Mesodermal cell (in vitro differentiated cells): ENCODE results near the gene CEACAM16.
A peak's percentile ranks its signal among the peaks of the same experiment; 100 is the strongest.
"Not testable (repeated sequence)": the region's sequence is repeated elsewhere in the genome, so short reads cannot be mapped to it uniquely, and the experiment has no call there.

Experiments
- H3K27ac ChIP-seq: 2 replicates; pipeline ENCODE4 v1.7.0; 2013; ENCODE audit warnings: mild to moderate bottlenecking, low read depth, low read length, moderate library complexity; ENCODE audit not compliant: severe bottlenecking
- H3K36me3 ChIP-seq: 2 replicates; pipeline ENCODE4 v1.7.1; 2013; ENCODE audit warnings: mild to moderate bottlenecking, low read length, moderate library complexity; ENCODE audit not compliant: control insufficient read depth, insufficient read depth
- H3K4me1 ChIP-seq: one replicate; pipeline ENCODE4 v1.7.1; 2013; ENCODE audit warnings: mild to moderate bottlenecking, low read length; ENCODE audit not compliant: insufficient read depth, control insufficient read depth, poor library complexity, severe bottlenecking
- H3K4me3 ChIP-seq: 2 replicates; pipeline ENCODE4 v1.7.0; 2013; ENCODE audit warnings: low read length, control low read depth, mild to moderate bottlenecking; ENCODE audit not compliant: insufficient read depth, poor library complexity, severe bottlenecking; ENCODE audit errors: extremely low read depth
- H3K9me3 ChIP-seq: 2 replicates; pipeline ENCODE4 v1.7.1; 2013; ENCODE audit warnings: mild to moderate bottlenecking, low read length, moderate library complexity; ENCODE audit not compliant: control insufficient read depth
- WGBS, 2 experiments: methylation state at CpG; one replicate each; pipeline ENCODE4 v1.1.5; 2013; ENCODE audit warnings: missing lambda C conversion rate in 2 of 2; ENCODE audit not compliant: insufficient coverage in 2 of 2; 5-methylcytosine and 5-hydroxymethylcytosine counted together

CEACAM16 gene

GRCh38 chr19:44718441-44719261, 19.7 kb downstream of the CEACAM16 start:
- peaks cover 6% of the 10 kb centered on the region for H3K9me3 ChIP-seq
- WGBS, 2 experiments, result 32 to 40% methylated on average over 4 to 5 of the region's 11 CpGs
- peaks cover 18% of the 10 kb centered on the region for H3K4me1 ChIP-seq
- H3K36me3 ChIP-seq, result no peaks in the 10 kb centered on the region
- peak overlapping the region; percentile 21 for H3K4me3 ChIP-seq
- peak overlapping the region; percentile 91 for H3K27ac ChIP-seq

DNA sequence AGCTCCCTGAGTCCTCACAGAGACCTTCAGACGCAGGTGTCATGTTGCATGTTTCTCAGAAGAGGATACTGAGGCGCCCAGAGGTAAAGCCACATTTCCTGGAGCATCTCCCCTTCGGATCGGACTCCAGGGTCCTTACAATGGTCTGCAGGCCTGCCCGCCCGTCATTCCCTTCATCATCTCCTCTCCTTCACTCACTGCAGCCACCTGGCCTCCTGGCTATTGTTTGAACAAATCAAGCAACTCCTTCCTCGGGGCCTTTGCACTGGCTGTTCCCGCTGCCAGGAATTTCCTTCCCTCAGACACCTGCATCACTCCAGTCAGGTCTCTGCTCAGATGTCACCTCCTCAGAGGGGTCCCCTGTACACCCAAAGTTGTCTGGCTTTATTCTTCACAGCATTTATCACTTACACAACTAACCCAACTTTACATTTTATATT, 20.3 kb downstream of the CEACAM16 start:
- no peak overlapping the region for H3K4me3 ChIP-seq
- WGBS, 2 experiments, result 88 to 91% methylated on average over 8 of the region's 8 CpGs
- H3K4me1 ChIP-seq, result peaks cover 18% of the 10 kb centered on the region
- no peak overlapping the region for H3K27ac ChIP-seq
- peaks cover 6% of the 10 kb centered on the region for H3K9me3 ChIP-seq
- no peaks in the 10 kb centered on the region for H3K36me3 ChIP-seq

GRCh38 chr19:44720396-44720795, 21.4 kb downstream of the CEACAM16 start:
- not testable (repeated sequence) for H3K27ac ChIP-seq, H3K36me3 ChIP-seq, H3K4me3 ChIP-seq, H3K9me3 ChIP-seq
- peaks cover 18% of the 10 kb centered on the region for H3K4me1 ChIP-seq
- WGBS, 2 experiments, result 94 to 96% methylated on average over 9 of the region's 9 CpGs

DNA sequence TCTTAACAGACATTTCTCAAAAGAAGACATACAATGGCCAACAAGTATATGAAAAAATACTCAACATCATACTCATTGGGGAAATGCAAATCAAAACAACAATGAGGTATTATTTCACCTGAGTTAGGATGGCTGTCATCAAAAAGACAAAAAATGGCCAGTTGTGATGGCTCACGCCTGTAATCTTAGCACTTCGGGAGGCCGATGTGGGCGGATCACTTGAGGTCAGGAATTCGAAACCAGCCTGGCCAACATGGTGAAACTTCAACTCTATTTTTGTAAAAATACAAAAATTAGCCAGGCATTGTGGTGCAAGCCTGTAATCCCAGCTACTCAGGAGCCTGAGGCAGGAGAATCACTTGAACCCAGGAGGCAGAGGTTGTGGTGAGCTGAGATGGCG, 22.0 kb downstream of the CEACAM16 start:
- H3K9me3 ChIP-seq, result no peaks in the 10 kb centered on the region
- H3K36me3 ChIP-seq, result no peaks in the 10 kb centered on the region
- H3K4me1 ChIP-seq, result peaks cover 18% of the 10 kb centered on the region
- H3K4me3 ChIP-seq, result no peak overlapping the region
- WGBS, 2 experiments, result 88 to 89% methylated on average over 5 to 6 of the region's 6 CpGs
- H3K27ac ChIP-seq, result no peak overlapping the region

- peaks cover 18% of the 10 kb centered on the region for H3K4me1 ChIP-seq
- H3K9me3 ChIP-seq, H3K4me3 ChIP-seq, H3K27ac ChIP-seq, H3K36me3 ChIP-seq: not testable (repeated sequence)
- 83 to 86% methylated on average over 4 to 5 of the region's 5 CpGs for WGBS, 2 experiments
Measured at GRCh38 chr19:44721369-44721768, 22.4 kb downstream of the CEACAM16 start.

GRCh38 chr19:44722131-44723121, 23.5 kb downstream of the CEACAM16 start:
- Histone ChIP-seq H3K9me3 (no peaks in the 10 kb centered on the region), H3K4me3 (no peak overlapping the region), H3K4me1 (peaks cover 18% of the 10 kb centered on the region), H3K27ac (no peak overlapping the region), H3K36me3 (no peaks in the 10 kb centered on the region)
- WGBS, 2 experiments, result 83 to 88% methylated on average over 12 to 19 of the region's 21 CpGs

DNA sequence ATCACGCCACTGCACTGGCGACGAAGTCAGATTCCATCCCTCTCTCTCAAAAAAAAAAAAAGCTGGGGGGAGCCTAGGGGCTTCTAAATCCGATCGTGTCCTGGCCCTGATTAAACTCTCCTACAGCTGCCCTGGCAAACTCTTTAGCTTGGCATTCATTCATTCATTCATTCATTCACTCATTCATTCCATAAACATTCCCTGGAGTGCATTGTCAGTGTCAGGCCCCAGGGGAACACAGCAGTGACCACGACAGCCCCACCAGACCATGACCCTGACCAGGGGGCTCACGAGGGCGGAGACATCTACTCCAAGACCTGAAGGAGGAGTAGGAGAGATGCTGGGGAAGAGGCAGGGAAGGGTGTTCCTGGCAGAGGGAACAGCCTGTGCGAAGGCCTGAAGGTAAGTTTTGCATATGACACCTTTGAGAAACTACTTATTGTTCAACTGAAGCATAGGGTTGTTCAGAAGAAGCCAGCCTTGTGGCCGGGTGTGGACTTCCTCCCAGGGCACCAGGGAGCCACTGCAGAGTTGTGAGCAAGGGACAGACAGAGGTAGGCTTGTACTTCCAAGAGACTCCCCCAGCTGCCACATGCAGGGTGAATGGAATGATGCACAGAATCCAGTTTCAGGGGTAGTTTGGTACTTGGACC, 24.5 kb downstream of the CEACAM16 start:
- WGBS, 2 experiments, result 87 to 91% methylated on average over 8 to 9 of the region's 10 CpGs

DNA sequence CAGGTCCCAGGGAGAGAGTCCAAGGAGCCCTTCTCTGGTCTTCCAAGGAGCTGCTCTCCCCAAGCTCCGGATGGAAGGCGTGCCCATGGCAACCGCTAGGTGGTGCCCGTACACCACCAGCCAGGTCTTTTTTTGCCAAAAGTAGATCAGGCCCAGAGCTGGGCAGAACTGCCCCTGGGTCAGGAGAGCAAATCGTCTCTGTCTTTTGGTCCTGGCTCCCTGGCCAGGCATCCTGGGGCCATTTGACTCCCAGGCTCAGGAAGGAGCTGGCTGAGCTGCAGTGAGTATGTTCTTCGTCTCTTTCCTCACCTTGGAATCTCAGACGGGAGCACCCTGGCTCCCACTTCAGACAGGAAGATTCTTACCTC, 25.0 kb downstream of the CEACAM16 start:
- Histone ChIP-seq H3K27ac (no peak overlapping the region), H3K4me3 (no peak overlapping the region), H3K36me3 (no peaks in the 10 kb centered on the region), H3K9me3 (no peaks in the 10 kb centered on the region), H3K4me1 (peaks cover 15% of the 10 kb centered on the region)
- WGBS, 2 experiments, result 23 to 25% methylated on average over 7 of the region's 7 CpGs

More for the DNA sequence above, 24.5 kb downstream of the CEACAM16 start:
- no peaks in the 10 kb centered on the region for H3K36me3 ChIP-seq
- no peaks in the 10 kb centered on the region for H3K9me3 ChIP-seq
- no peak overlapping the region for H3K4me3 ChIP-seq
- peaks cover 18% of the 10 kb centered on the region for H3K4me1 ChIP-seq
- H3K27ac ChIP-seq, result no peak overlapping the region

DNA sequence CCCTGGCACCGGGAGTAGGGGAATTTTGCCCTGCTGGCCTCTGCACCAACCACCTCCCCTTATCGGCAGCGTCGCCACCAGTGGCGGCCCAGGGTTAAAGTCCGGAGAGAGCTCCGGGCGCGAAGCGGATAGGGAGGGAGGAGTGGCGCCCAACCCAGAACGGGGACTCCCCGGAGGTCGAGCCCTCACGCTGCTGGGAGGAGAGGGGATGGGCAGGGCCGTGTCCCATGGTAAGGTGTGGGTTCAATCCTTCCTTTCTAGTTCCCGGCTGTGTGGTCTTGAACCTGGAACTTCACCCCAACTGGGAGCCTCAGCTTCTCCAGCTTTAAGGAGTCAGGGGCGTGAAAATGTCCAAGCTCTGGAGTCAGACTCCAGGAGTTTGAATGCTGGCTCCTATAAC, 26.3 kb downstream of the CEACAM16 start:
- H3K4me1 ChIP-seq, result peaks cover 9% of the 10 kb centered on the region
- H3K4me3 ChIP-seq, result no peak overlapping the region
- no peak overlapping the region for H3K27ac ChIP-seq
- no peaks in the 10 kb centered on the region for H3K9me3 ChIP-seq
- 75 to 85% methylated on average over 5 to 13 of the region's 18 CpGs for WGBS, 2 experiments
- H3K36me3 ChIP-seq, result no peaks in the 10 kb centered on the region

DNA sequence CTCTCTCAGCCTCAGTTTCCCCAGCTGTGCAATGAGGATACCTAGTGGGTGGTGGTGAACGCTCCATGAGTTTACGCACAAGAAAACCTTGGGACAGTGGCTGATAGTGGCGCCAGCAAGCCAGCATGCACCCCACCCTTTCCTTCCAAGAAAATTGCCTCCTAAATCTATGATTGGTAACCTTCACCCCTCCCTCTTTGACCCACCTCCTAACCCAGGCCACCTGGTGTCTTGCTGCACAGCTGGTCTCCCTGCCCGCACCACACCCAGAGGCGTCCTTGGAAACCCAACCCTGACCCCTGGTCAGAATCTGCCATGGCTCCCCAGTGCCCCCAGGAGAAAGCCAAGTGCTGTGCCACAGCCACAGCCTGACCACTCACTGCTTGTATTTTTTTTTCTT, 26.7 kb downstream of the CEACAM16 start:
- Histone ChIP-seq H3K27ac (no peak overlapping the region), H3K36me3 (no peaks in the 10 kb centered on the region)
- 96 to 97% methylated on average over 4 to 5 of the region's 5 CpGs for WGBS, 2 experiments

More for the DNA sequence above, 26.7 kb downstream of the CEACAM16 start:
- Histone ChIP-seq H3K9me3 (no peaks in the 10 kb centered on the region), H3K4me3 (no peak overlapping the region), H3K4me1 (peaks cover 9% of the 10 kb centered on the region)
